Neural cell (in vitro differentiated cells): ENCODE measurements around the gene EPHA4. TPM values are rescaled to one million over a fixed set of nuclear protein-coding genes. Genes with fewer than 3 reads are reported as not detected.

Experiments used
- H2AFZ ChIP-seq: fragments of 200-600, 300-800 bp; sonication (generic), shearing (Covaris generic); 2 replicates; pipeline ENCODE4 v1.6.0; 2014; ENCODE audit warnings: low read depth, mild to moderate bottlenecking, antibody characterized with exemption, low read length, moderate library complexity
- H3F3A ChIP-seq: fragments of 200-600 bp; shearing (Covaris generic); 2 replicates; pipeline ENCODE4 v1.6.1; 2016; ENCODE audit warnings: mild to moderate bottlenecking, moderate library complexity, mixed read lengths, antibody characterized with exemption, low read length; ENCODE audit not compliant: insufficient read depth, poor library complexity, severe bottlenecking
- H3K27ac ChIP-seq: fragments of 200-600, 300-800 bp; sonication (generic), shearing (Covaris generic); 2 replicates; pipeline ENCODE4 v1.5.1; 2014; ENCODE audit warnings: mild to moderate bottlenecking, low read length, moderate library complexity
- H3K27me3 ChIP-seq: fragments of 300-800, 200-600 bp; sonication (generic), shearing (Covaris generic); 2 replicates; pipeline ENCODE4 v1.6.0; 2014; ENCODE audit warnings: mild to moderate bottlenecking, low read depth, low read length, moderate library complexity; ENCODE audit not compliant: insufficient read depth
- H3K36me3 ChIP-seq: fragments of 300-800, 200-600 bp; sonication (generic), shearing (Covaris generic); 2 replicates; pipeline ENCODE4 v1.5.1; 2014; ENCODE audit warnings: mild to moderate bottlenecking, antibody characterized with exemption, low read length, moderate library complexity; ENCODE audit not compliant: insufficient read depth
- H3K4me2 ChIP-seq: fragments of 300-800, 200-600 bp; sonication (generic), shearing (Covaris generic); 2 replicates; pipeline ENCODE4 v1.6.0; 2014; ENCODE audit warnings: mild to moderate bottlenecking, low read length
- H3K4me3 ChIP-seq: fragments of 300-800, 200-600 bp; sonication (generic), shearing (Covaris generic); 2 replicates; pipeline ENCODE4 v1.5.1; 2014; ENCODE audit warnings: mild to moderate bottlenecking, low read length, moderate library complexity
- H3K79me2 ChIP-seq: fragments of 200-600 bp; shearing (Covaris generic); replicated peaks from 2 replicates; pipeline ENCODE4 v1.6.0; 2014; ENCODE audit warnings: mild to moderate bottlenecking, low read length, moderate library complexity; ENCODE audit not compliant: insufficient read depth
- H3K9ac ChIP-seq: fragments of 300-800, 200-600 bp; sonication (generic), shearing (Covaris generic); 2 replicates; pipeline ENCODE4 v1.6.1; 2016; ENCODE audit warnings: mild to moderate bottlenecking, low read length, mixed read lengths
- H3K9me2 ChIP-seq: fragments of 200-600 bp; shearing (Covaris generic); 2 replicates; pipeline ENCODE4 v1.6.1; 2016; ENCODE audit warnings: mild to moderate bottlenecking, low read length, mixed read lengths; ENCODE audit not compliant: insufficient read depth
- H3K9me3 ChIP-seq: fragments of 200-600, 300-800 bp; sonication (generic), shearing (Covaris generic); 2 replicates; pipeline ENCODE4 v1.6.1; 2016; ENCODE audit warnings: mild to moderate bottlenecking, mixed run types, low read length, moderate library complexity, mixed read lengths
- H4K20me1 ChIP-seq: fragments of 200-600 bp; shearing (Covaris generic); 2 replicates; pipeline ENCODE4 v1.6.1; 2016; ENCODE audit warnings: mild to moderate bottlenecking, mixed run types; ENCODE audit not compliant: insufficient read depth
- CTCF ChIP-seq: fragments of 450-650 bp; IDR thresholded peaks from 2 replicates; pipeline ENCODE4 v1.5.1; 2014; ENCODE audit warnings: antibody characterized with exemption, mild to moderate bottlenecking, moderate library complexity; ENCODE audit not compliant: poor library complexity, severe bottlenecking
- EP300 ChIP-seq: fragments of 450-650 bp; conservative IDR thresholded peaks from 2 replicates; pipeline ENCODE4 v1.6.1; 2014; ENCODE audit warnings: antibody characterized with exemption, mild to moderate bottlenecking, moderate library complexity; ENCODE audit not compliant: poor library complexity, severe bottlenecking
- EZH2 ChIP-seq: fragments of 200-600, 300-800 bp; shearing (Covaris generic), sonication (generic); IDR thresholded peaks from 2 replicates; pipeline ENCODE4 v1.6.1; 2014; ENCODE audit warnings: antibody characterized with exemption, low read length, borderline replicate concordance, mild to moderate bottlenecking; ENCODE audit not compliant: insufficient read depth, poor library complexity, severe bottlenecking
- MXI1 ChIP-seq: fragments of 450-650 bp; conservative IDR thresholded peaks from 2 replicates; pipeline ENCODE4 v1.6.1; 2014; ENCODE audit warnings: antibody characterized with exemption, mild to moderate bottlenecking; ENCODE audit not compliant: poor library complexity, severe bottlenecking
- POLR2AphosphoS5 ChIP-seq: IDR thresholded peaks from 2 replicates; pipeline ENCODE4 v1.6.1; 2012
- RAD21 ChIP-seq: fragments of 450-650 bp; conservative IDR thresholded peaks from 2 replicates; pipeline ENCODE4 v1.6.1; 2014; ENCODE audit warnings: antibody characterized with exemption, mild to moderate bottlenecking, moderate library complexity
- SMC3 ChIP-seq: fragments of 450-650 bp; conservative IDR thresholded peaks from 2 replicates; pipeline ENCODE4 v1.6.1; 2014; ENCODE audit warnings: antibody characterized with exemption, mild to moderate bottlenecking, moderate library complexity; ENCODE audit not compliant: poor library complexity
- TAF1 ChIP-seq: IDR thresholded peaks from 2 replicates; pipeline ENCODE4 v1.6.1; 2012; ENCODE audit warnings: low read depth
- polyA plus RNA-seq: library from polyadenylated mRNA; depleted of rRNA; stranded (reverse); fragments of >200 nt; gene quantifications from 2 replicates; pipeline ENCODE4 v1.2.3, GENCODE V29; 2014
- TF ChIP-seq, protein P1 (sequence below): IDR thresholded peaks from 2 replicates; pipeline ENCODE4 v1.6.1; 2012; ENCODE audit warnings: borderline replicate concordance

Gene EPHA4
- polyA plus RNA-seq, 1 donor from 2014 or later, result 71.1 TPM

DNA sequence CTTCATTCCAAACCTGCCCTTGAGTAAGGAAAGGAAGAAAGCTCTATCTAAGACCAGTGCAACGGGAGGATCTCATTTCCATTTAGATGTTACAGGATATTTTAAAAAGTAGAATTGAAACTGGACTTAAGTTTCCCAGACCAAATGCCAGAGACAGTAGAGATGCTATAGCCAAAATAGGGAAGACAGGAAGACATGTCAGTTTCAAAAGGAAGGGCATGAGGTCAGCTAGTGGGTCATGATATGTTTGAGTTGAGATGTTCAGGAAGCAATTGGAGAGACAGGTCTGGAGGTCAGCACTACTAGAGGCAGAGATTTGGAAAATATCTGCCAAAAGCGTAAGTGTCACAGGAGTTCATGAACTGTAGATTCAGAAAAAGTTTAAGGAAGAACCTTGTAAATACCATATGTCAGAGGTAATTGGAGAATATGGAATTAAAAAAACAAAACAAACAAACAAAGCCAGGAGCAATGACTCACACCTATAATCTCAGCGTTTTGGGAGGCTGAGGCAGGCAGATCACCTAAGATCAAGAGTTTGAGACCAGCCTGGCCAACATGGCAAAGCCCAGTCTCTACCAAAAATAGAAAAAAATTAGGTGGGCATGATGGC, 50.8 kb downstream of the EPHA4 start:
- Histone ChIP-seq H3K4me3 (no peak overlapping the region), H3K27ac (no peak overlapping the region), H3K9me3 (no peaks in the 10 kb centered on the region), H3K9ac (no peak overlapping the region), H2AFZ (no peak overlapping the region), H3K79me2 (peaks cover 72% of the 10 kb centered on the region), H4K20me1 (no peaks in the 10 kb centered on the region), H3K36me3 (no peaks in the 10 kb centered on the region), H3K27me3 (no peaks in the 10 kb centered on the region), H3K9me2 (no peaks in the 10 kb centered on the region), H3F3A (no peaks in the 10 kb centered on the region), H3K4me2 (no peak overlapping the region)
- no peak for TF ChIP-seq EZH2
- no peak for TF ChIP-seq TAF1
- TF ChIP-seq CTCF, result no peak
- TF ChIP-seq, protein P1, sequence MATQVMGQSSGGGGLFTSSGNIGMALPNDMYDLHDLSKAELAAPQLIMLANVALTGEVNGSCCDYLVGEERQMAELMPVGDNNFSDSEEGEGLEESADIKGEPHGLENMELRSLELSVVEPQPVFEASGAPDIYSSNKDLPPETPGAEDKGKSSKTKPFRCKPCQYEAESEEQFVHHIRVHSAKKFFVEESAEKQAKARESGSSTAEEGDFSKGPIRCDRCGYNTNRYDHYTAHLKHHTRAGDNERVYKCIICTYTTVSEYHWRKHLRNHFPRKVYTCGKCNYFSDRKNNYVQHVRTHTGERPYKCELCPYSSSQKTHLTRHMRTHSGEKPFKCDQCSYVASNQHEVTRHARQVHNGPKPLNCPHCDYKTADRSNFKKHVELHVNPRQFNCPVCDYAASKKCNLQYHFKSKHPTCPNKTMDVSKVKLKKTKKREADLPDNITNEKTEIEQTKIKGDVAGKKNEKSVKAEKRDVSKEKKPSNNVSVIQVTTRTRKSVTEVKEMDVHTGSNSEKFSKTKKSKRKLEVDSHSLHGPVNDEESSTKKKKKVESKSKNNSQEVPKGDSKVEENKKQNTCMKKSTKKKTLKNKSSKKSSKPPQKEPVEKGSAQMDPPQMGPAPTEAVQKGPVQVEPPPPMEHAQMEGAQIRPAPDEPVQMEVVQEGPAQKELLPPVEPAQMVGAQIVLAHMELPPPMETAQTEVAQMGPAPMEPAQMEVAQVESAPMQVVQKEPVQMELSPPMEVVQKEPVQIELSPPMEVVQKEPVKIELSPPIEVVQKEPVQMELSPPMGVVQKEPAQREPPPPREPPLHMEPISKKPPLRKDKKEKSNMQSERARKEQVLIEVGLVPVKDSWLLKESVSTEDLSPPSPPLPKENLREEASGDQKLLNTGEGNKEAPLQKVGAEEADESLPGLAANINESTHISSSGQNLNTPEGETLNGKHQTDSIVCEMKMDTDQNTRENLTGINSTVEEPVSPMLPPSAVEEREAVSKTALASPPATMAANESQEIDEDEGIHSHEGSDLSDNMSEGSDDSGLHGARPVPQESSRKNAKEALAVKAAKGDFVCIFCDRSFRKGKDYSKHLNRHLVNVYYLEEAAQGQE, result no peak
- no peak for TF ChIP-seq RAD21
- TF ChIP-seq POLR2AphosphoS5, result no peak
- no peak for TF ChIP-seq SMC3
- no peak for TF ChIP-seq EP300
- no peak for TF ChIP-seq MXI1

DNA sequence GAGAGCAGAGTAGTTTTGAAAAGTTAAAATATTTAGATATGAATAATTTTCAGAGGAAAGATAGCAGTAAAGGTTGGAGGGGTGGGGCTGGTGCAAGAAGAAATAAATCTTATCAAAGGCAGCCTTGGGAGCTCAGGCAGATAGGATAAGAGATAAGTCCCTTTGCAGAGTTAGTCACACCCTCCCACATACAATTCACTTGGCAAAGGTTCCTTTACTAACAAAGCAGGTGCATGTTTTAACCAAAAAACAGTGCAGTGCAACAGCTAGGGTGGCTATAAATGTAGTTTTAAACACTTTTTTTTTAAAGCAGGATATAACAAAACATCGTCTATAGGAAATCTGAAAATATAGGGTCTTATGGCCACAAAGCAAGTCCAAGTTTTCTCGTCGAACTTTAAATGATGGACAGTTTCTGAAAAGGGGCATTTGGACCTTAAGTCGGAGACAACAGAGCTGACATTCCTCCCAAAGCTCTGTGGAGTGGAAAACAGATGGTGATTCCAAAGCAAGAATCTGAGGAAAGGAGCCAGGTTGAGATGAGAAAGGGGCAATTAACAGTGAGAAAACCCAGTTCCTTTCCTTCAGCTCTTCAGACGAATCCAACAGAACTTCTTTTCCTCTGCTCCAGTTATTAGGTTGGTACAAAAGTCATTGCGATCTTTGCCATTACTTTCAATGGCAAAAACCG, 53.0 kb downstream of the EPHA4 start:
- Histone ChIP-seq H3K9me3 (no peaks in the 10 kb centered on the region), H3K9me2 (no peaks in the 10 kb centered on the region), H3K4me3 (no peak overlapping the region), H4K20me1 (no peaks in the 10 kb centered on the region), H3K79me2 (peaks cover 68% of the 10 kb centered on the region), H3K9ac (no peak overlapping the region), H3K4me2 (no peak overlapping the region), H3K36me3 (no peaks in the 10 kb centered on the region), H3K27ac (no peak overlapping the region), H3K27me3 (no peaks in the 10 kb centered on the region), H3F3A (no peaks in the 10 kb centered on the region), H2AFZ (no peak overlapping the region)
- TF ChIP-seq POLR2AphosphoS5, result no peak
- no peak for TF ChIP-seq SMC3
- no peak for TF ChIP-seq EP300
- TF ChIP-seq EZH2, result no peak
- no peak for TF ChIP-seq RAD21
- no peak for TF ChIP-seq MXI1
- no peak for TF ChIP-seq CTCF
- TF ChIP-seq, protein P1, result no peak
- TF ChIP-seq TAF1, result no peak
